ENCODE results near the gene MTARC1. TPM values are rescaled to one million over a fixed set of nuclear protein-coding genes. Genes with fewer than 3 reads are reported as not detected.
A peak's percentile ranks its signal among the peaks of the same experiment; 100 is the strongest.

The MTARC1 gene
- total RNA-seq, 1 experiment from 2014 or later: 11.0 TPM

DNA sequence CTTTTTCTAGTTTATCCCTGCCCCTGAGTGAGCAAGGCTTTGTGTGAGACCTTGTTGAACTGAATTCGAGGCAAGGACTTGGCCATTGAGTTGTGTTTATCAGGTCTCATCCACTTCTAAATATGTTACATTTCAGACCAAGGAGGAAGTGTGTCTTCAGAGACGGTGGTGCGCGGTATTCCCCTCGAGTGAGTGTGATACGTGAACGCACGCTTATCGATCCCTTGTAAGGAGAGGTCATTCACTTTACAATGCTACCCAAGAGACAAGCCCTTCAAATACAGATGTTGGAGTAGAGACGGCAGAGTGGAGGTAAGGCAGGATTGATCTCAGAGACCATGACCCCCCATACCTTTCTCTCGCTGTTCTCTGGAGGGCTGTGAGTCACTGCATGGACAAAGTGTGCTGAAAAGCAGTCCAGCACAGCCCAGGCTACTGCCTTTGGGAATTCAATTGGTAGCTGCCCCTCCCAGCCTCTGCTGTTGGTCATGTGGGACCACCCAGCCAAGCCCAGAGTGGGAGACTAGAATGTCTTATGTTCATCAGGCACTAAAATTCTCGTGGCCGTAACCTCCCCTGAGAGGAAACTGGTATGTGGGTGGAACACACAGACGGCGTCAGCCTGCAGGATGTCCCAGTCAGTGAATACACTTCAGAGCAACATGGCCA is 16.3 kb upstream of the MTARC1 start:
- no peak for DNase-seq (ENCODE audit: low spot score)

DNA sequence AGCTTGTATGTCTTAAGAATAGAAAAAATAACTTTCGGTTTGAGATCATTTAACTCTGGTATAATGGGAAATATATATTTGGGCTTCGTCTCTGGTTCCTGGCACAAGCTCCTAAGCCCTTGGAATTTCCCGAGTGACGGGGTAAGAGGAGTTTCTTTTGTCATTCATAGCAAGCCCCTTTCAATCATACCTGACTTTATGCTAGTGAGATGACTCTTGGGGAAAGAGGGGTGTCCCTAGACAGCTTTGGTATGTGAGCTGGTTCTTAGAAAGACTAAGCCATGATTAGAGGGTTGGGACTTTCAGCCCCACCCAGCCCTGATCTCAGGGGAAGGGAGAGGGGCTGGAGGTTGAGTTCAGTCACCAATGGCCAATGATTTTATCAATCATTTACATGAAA is 13.9 kb upstream of the MTARC1 start:
- no peak for DNase-seq (ENCODE audit: low spot score)

DNA sequence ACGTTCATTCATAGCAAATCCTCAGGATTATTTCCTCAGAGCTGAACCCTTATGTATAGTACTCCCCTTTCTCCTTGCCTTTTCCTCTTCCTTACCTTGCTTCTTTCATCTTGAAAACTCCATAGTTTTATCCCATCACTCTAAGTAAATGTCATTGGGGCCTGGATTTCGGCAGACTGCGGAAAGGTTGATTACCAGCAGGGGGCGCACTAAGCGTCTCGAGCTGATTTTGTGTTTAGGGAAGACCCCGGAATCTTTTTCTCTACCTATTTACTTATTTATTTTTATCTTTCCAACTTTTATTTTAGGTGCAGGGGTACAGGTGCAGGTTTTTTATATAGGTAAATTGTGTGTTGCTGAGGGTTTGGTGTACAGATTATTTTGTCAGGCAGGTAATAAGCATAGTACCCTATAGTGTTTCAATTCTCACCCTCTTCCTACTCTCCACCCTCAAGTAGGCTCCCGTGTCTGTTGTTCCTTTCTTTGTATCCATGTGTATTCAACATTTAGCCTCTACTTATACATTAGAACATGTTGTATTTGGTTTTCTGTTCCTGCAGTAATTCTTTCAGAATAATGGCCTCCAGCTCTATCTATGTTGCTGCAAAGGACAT is 11.4 kb upstream of the MTARC1 start:
- DNase-seq (ENCODE audit: low spot score): peak; percentile 44

DNA sequence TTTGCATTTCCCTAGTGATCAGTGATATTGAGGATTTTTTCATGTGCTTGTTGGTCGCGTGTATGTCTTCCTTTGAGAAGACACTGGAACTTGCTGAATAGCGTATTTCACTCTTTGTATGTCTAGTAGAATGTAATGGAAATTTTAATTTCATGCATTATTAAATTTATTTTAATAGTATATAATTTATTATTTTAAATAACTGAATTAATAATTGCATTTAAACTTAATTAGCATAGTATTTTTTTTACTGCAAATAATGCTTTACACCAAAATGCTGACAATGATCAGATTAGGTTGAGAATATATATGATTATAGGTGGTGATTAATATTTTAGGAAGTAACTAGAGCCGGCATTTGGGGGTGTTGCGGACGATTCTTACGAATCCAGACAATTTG is 10.5 kb upstream of the MTARC1 start:
- no peak for DNase-seq (ENCODE audit: low spot score)

DNA sequence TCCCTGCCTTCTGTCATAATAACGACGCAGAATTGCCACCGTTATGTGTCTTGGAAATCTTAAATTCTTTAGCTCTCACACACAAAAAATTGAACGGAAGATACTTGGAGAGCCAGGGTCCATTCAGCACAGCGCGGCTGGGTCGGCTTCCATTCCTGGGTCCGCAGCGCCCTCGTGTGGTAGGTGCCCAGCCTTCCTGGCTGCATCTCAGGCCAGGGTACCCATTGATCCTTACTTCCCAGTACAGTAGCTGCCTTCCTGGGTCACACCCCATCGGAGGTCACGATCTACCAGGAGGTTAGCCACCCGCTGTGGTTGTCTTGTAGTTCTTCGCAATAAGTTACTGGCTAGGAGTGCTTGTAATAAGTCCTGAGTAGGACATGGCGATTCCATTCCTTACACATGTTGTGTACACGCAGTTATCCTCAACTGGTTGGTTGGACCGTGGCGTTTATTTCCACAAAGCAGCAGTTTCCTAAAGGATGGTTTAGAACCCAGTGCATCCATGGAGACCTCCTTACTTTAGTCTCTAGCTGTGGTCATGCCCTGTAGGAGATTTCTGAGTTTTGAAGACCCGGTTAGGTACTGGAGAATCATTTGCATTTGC is 9.9 kb upstream of the MTARC1 start:
- DNase-seq (ENCODE audit: low spot score): peak; percentile 85

DNA sequence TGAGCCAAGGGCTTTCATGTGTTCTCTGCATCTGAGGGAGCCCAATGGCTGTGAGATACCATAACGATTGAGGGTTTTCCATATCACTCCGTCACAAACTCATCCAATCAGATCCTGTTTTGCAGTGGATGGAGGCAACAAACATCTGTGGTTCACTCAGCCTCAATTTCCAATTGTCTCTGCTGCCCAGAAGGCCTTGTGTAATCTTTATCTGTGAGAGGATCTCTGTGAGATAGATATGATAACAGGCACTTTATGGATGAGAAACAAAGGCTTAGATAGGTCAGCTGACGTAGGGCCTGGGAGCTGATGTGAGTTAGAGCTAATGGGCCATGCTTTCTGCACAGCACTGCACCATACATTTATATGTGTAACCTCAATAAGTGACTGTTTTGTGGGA is 3.3 kb upstream of the MTARC1 start:
- no peak for DNase-seq (ENCODE audit: low spot score)

DNA sequence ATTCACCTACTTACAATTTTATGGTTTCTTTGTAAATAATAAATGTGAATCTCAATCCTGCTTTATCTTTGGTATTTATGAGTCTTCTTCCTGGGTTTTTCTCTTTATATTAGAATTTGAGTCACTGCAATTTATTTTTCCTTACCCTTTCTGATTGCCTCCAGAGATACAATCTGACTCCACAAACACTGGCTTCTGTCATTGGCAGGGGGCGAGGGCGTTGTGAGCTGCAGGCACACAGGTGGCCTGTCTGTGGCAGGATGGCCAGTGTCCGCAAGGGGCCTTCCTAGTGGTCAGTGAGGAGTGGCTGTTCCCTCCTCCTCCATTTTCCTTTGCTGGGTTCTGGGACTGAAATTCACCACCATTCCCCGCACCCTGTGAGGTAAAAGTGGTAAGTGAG is 2.0 kb upstream of the MTARC1 start:
- no peak for DNase-seq (ENCODE audit: low spot score)

DNA sequence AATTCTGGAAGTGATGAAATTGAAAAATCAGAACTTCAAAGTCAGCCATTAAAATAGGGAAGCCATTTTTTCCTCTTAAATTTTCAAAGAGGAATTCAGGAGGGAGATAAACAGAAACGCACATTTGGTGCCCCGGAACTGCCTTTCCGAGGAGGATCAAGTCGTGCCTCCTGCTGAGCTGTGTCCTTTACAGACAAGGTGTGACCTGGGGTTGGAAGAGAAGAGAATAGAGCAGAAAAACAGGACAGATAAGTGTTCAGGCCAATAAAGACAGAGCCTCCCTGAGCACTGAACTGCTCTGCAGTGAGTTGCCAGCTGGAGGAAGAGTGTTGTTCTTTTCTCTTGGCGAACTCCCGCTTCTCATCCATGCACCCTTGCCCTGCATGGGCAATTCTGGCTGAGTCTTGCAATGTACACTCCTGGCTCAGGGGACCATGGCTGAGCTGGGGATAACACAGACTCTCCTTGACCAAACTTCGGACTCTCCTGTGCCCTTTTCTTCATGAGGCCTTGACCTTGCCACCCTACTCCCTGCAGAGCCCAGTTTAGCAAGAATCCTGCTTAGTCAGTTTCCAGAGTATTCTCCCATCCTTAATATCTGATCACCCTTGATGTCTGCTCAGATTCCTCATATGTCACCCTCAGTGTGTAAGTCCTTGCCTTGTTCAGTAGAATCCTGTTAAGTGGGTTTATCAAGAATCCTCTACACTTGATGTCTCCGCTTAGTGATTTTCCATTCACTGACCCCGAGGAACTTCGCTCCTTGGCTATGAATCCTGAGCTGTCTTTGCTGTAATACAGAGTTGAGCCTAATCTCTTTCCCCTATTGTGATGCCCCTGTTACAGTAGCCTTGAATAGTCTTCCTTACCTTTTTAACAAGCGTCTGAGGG is 1.3 kb upstream of the MTARC1 start:
- no peak for DNase-seq (ENCODE audit: low spot score)

DNA sequence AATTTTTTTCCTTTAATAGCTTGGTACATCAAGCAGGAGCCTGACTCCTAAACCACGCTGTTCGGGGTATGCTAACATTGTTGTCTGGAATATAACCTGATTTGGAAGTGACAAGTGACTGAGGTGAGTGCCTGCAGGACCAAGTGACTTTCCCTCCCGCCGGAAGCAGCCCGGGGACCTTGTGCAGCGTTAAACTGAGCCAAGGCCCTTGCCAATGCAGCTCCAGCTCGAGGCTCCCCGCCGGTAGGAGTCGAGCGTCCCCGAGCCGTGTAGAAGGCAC is 716 bp upstream of the MTARC1 start:
- peak; percentile 4 for DNase-seq (ENCODE audit: low spot score)

DNA sequence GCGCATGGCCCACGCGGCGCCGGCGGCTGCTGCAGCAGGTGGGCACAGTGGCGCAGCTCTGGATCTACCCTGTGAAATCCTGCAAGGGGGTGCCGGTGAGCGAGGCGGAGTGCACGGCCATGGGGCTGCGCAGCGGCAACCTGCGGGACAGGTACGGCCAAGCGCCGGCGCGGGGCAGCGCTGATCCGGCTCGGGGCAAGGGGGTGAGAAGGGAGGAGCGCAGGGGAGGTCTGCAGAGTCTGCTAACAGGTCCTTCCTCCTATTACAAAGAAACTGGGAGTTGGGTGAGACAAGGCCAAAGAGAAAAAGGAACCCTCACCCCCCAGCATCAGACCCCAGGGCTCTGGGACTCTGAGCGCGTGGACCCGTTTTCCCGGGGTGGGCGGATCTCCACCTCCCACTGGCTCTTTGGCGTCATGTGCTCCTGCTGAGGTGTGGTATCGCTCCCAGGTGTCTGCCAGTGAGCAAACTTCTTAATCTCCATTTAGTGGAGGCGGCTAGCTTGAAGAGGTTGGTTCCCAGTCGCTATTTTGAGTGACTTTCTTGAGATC is 431 bp downstream of the MTARC1 start:
- peak; percentile 74 for DNase-seq (ENCODE audit: low spot score)

DNA sequence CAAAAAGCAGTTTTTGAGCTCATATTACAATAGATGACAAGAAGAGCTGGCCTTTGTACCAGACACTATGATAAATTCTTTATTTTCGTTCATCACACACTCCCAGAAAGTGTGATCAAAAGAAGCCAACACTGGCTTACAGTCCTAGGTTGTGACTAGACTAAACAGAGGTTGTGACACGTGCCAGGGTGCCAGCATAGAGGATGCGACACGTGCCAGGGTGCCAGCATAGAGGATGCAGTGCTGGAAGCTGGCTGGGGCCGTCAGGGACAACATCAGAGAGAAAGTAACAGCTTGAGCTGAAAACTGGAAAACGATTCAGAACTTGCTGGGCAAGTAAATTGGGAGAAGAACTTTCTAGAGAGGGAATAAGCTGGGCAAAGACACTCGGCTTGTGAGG is 2.2 kb downstream of the MTARC1 start:
- no peak for DNase-seq (ENCODE audit: low spot score)

DNA sequence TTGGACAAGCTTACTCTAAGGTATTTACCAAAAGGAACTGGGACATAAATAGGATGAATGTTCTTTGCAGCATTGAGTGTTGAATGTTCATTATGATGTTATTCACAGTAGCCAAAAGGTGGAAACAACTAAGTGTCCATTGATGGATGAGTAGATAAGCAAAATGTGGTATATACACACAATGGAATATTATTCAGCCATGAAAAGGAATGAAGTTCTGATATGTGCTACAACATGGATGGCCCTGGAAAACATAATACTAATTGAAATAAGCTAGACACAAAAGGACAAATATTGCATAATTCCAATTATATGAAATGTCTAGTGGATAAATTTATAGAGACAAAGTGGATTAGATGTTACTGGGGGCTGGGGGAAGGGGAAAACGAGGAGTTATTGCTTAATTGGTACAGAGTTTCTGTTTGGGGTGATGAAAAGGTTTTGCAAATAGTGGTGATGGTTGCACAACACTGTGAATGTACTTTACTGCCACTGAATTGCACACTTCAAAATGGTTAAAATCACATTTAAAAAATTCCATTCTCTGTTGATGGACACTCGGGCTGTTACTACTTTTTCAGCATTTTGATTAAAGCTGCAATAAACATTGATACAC is 2.9 kb downstream of the MTARC1 start:
- no peak for DNase-seq (ENCODE audit: low spot score)

DNA sequence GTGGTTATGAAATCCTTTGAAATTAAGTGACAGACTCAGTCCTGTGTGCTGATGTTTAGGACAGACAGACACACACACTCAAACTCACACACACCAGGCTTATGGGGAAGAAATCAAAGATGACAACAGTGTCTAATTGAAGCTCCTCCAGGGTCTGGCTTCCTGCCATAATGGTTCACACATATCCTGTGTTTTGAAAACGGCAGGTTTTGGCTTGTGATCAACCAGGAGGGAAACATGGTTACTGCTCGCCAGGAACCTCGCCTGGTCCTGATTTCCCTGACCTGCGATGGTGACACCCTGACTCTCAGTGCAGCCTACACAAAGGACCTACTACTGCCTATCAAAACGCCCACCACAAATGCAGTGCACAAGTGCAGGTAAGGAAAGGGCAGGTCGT is 4.6 kb downstream of the MTARC1 start:
- no peak for DNase-seq (ENCODE audit: low spot score)

DNA sequence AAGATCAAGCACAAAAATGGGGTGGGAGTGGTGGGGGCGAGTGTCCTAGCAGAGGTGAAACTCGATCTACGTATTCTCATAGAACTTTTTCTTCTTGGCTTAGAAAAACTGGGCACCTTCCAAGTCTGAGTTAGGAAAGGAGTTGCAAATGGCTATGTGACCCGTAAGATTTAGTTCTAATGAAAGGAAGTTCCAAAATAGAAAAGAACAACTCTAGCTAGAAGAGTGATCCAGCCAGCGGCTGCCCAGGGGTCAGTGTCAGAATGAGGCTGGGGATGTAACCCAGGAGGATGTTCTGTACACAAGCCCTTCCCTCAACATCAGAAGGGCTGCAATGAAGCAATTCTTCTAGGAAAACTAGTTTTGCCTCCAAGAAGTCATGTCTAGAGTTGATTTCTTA is 5.2 kb downstream of the MTARC1 start:
- no peak for DNase-seq (ENCODE audit: low spot score)

DNA sequence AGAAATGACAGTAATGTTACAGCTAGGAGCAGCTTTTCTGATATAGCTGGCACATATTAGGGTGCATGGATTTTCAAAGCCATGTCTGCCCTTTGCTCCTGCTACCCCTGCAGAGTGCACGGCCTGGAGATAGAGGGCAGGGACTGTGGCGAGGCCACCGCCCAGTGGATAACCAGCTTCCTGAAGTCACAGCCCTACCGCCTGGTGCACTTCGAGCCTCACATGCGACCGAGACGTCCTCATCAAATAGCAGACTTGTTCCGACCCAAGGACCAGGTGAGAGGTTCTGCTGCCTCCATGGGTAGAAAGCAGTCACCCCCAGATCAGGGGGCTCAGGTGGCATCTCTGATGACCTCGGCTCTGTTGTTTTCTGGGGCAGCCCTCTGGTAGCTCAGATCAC is 9.8 kb downstream of the MTARC1 start:
- DNase-seq (ENCODE audit: low spot score): no peak

DNA sequence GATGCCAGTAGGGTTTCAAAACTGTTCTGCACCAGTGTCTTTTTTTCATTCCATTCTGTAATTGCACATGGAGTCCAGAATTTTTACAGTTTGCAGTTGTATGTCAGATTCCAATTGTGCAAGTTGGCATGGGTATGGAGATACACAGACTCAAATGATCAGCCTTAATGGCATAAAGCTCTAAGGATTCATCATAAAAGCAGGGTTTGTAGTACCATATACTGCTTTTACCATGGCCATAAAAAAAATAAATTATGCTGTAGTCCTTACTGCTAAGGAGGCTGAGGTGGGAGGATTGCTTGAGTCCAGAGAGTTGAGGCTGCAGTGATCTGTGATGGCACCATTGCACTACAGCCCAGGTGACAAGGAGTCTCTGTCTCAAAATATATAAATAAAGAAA is 10.3 kb downstream of the MTARC1 start:
- DNase-seq (ENCODE audit: low spot score): no peak

DNA sequence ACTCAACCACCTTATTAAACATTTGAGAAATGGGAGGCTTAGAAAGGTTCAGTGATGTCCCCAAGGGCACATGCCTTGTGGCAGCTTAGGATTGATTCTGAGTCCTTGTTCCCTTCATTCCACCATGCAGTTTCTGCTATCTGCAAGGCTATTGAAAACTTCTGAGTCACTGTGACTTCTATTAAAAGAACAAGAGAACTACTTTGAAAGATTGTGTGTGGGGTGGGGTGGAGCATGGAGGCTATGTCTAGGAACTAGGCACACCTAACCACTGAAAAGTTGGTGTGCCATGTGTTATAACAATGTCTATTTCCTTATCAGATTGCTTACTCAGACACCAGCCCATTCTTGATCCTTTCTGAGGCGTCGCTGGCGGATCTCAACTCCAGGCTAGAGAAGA is 10.8 kb downstream of the MTARC1 start:
- DNase-seq (ENCODE audit: low spot score): no peak

DNA sequence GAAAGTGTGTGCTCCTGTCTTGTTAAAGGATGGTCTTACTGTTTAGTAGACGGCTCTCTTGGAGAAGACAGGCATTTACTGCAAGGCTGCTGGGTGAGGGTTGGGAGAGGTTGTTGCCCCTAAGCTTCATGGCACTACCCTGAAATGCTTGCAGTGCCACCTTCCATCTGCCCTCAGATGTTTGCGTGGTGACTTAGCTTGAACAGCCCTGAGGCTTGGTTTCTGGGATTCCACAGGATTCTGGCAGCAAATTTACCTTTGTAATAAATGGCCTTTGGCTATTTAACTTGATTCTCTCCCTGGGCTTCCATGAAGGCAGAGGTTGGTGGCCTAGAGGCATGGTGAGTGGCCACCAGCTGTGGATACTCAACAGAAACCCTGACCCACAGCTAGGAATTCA is 11.6 kb downstream of the MTARC1 start:
- no peak for DNase-seq (ENCODE audit: low spot score)

DNA sequence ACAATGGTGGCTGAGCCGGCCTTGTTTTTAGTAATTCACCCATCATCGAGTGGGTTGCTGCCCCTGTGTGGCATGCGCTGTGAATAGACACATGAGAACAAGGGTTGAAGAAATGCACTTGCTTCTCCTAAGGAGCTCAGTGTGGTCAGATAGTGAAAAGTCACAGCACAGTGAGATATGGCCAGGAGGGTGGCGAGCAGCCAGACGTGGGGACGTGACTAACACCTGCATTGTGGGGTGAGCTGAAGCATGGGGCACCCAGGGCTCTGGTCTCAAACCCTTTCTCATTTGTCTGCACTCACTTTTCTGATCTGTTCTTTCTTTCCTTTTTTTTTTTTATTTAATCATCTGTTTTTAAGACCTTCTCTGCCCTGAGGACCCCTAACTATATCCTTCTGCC is 13.5 kb downstream of the MTARC1 start:
- no peak for DNase-seq (ENCODE audit: low spot score)

DNA sequence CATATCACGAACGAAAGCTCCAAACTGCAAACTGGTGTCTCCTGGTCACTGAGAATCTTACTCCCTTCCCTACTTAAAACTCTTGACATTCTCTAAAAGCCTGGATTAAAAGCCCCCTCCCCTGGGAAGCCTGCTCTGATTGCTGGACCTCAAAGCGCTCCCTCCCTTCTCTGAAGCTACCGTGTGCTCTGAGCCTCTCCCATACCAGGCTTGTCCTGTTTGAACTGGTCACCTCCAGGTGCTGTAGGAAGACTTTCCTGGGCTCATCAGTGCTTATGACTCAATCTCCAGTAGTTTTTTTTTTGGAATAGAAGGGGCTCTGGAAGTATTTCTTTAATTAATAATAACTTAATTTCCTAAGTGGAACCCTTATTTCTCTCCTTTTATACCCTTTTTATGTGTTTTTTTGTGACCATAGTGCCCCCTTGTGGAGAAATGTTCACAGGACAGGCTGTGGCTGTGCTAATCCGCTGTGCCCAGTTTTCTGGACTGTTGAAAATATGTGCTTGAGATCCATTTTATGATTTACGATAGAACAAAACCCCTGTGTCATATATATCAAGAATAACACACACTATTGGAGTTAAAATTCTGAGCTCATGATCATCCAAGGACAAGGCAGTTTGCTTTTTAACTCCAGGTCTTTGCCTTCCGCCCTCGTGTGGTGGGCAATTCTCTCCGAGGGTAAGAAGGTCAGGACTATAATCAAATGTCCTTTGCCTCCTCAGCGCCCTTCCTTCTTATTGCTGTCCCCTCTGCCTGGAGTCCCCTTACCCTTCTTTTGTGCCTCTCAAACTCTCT is 16.9 kb downstream of the MTARC1 start:
- DNase-seq (ENCODE audit: low spot score): peak; percentile 57

DNA sequence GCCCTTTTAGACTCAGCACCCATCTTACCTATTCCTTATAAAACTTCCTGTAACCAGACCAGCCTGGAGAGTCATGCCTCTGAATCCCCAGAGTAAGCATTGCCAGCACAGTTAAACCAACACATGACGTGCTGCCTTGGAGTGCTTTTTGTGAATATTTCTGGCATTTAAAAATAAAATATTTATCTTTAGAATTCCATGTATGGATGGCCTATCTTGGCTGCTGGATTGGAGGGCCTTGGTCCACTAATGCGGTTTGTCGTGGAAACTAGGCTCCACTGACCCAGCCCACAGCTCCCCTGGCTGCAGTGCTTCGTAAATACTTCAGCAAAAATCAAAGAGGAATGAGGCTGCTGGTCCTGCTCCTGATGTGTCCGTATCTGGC is 17.5 kb downstream of the MTARC1 start:
- DNase-seq (ENCODE audit: low spot score): no peak
